Lower leg skin (tissue), 4 donors: ENCODE data around the gene SLC9A9. TPM values are rescaled to one million over a fixed set of nuclear protein-coding genes. Genes with fewer than 3 reads are reported as not detected.

Source experiments
- DNase-seq, 2 donors: peaks; one replicate each; pipeline ENCODE4 v3.0.0-alpha.2; 2019; ENCODE audit warnings: low spot score in 2 of 2
- H3K4me3 ChIP-seq: fragments of 200-600 bp; sonication (generic); 2 replicates; pipeline ENCODE4 v1.5.1; 2017; ENCODE audit warnings: mild to moderate bottlenecking, low read depth; ENCODE audit not compliant: poor library complexity, severe bottlenecking
- POLR2A ChIP-seq, 2 donors: fragments of 450-650 bp; IDR thresholded peaks; one replicate each; pipeline ENCODE4 v1.6.1; 2016 to 2017; ENCODE audit warnings: antibody characterized with exemption in 2 of 2, mild to moderate bottlenecking in 1 of 2, moderate library complexity in 1 of 2
- WGBS, 2 donors: methylation state at CpG; one replicate each; pipeline ENCODE4 v1.1.5; 2018; 5-methylcytosine and 5-hydroxymethylcytosine counted together
- intact Hi-C: fragments of 100-400 bp; cut with DNase I; formaldehyde crosslinking; loops from one replicate; pipeline ENCODE4 v1.15.0; 2023; ENCODE audit warnings: low total_unique reads
- total RNA-seq, 4 donors: library from RNA; depleted of rRNA; stranded (reverse); fragments of >200 nt; gene quantifications; one replicate each; pipeline ENCODE4 v1.1.0, GENCODE V29; 2016
- TF ChIP-seq, protein P1 (sequence below), 3 donors: fragments of 450-650 bp; IDR thresholded peaks; one replicate each; pipeline ENCODE4 v1.5.1; 2016; ENCODE audit warnings: antibody characterized with exemption in 3 of 3, mild to moderate bottlenecking in 3 of 3, moderate library complexity in 2 of 3

The SLC9A9 gene
- total RNA-seq, 4 donors from 2014 or later: 14.6 to 40.8 (median 23.7) TPM

DNA sequence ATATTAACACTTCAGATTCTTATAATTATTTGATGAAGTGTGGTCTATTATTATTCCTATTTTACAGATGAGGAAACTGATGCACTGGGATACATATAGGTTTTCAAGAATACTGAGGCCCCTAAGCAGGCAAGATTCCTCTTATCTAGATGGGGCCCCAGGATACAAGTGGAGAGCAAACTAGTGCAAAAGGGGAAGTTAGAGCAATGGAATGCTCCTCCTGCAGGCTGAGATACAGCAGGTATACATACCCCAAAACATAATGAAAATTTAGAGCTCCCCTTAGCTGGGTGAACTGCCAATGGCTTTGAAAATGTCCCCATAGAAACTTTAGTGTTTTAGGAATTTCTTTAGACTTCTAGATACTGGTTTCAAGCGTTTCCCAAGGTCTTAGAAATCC is 481.6 kb downstream of the SLC9A9 start:
- DNase-seq: no peak
- intact Hi-C loops: no loop called here
- no peak overlapping the region for H3K4me3 ChIP-seq
- WGBS, 2 donors: 82 to 88% methylated on average over 1 of the region's 1 CpG
- TF ChIP-seq, protein P1, sequence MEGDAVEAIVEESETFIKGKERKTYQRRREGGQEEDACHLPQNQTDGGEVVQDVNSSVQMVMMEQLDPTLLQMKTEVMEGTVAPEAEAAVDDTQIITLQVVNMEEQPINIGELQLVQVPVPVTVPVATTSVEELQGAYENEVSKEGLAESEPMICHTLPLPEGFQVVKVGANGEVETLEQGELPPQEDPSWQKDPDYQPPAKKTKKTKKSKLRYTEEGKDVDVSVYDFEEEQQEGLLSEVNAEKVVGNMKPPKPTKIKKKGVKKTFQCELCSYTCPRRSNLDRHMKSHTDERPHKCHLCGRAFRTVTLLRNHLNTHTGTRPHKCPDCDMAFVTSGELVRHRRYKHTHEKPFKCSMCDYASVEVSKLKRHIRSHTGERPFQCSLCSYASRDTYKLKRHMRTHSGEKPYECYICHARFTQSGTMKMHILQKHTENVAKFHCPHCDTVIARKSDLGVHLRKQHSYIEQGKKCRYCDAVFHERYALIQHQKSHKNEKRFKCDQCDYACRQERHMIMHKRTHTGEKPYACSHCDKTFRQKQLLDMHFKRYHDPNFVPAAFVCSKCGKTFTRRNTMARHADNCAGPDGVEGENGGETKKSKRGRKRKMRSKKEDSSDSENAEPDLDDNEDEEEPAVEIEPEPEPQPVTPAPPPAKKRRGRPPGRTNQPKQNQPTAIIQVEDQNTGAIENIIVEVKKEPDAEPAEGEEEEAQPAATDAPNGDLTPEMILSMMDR (IDR thresholded peaks at IDR 0.05): no peak
- no peak for TF ChIP-seq POLR2A (IDR thresholded peaks at IDR 0.05)

DNA sequence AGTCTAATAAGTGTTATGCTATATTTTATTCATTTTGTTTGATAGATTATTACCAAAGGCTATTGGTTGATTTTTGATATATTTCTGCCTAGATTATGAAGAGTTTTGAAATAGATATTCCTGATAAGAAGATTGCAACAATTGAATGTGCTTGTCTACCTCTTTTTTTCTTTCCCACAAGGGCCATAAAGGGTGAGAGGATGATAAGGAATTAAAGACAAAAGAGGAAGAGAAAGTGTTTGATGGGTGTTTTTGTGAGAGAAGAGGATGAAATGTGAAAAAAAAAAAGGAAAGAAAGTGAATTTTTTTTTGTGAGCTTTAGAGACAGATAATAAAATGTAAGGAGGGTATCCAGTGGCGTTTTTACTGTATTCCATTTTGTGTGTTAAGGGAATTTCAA is 484.3 kb downstream of the SLC9A9 start:
- intact Hi-C loops: loop anchor here (5.0 kb wide), 1 partner anchor 1958 kb away; no protein-coding TSS in a partner anchor

DNA sequence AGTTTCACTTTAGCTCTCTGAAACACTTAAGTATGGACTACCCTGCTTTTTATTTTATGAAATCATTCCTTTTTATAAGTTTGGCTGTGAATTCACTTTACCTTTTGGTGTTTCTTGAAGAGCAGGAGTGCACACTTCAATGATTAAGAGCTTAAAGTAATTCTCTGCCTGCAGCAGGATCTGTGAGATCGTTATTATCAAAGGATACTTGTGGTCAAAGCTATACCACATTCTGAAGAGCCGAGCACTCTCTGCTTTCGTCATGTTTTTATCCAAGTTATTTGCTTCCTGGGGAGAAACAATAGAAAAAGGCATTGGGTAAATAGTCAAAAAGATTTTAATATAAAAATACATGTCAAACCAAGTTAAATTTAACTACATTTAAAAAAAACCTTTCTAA is 485.0 kb downstream of the SLC9A9 start:
- no peak for DNase-seq
- TF ChIP-seq, protein P1 (IDR thresholded peaks at IDR 0.05): no peak
- TF ChIP-seq POLR2A (IDR thresholded peaks at IDR 0.05): no peak
- WGBS, 2 donors: 63 to 72% methylated on average over 3 of the region's 3 CpGs
- intact Hi-C loops: loop anchor here (5.0 kb wide), 1 partner anchor 1959 kb away; no protein-coding TSS in a partner anchor
- H3K4me3 ChIP-seq: no peak overlapping the region

More for the DNA sequence above, 484.3 kb downstream of the SLC9A9 start:
- H3K4me3 ChIP-seq: no peak overlapping the region
- WGBS, 2 donors: 95 to 98% methylated on average over 1 of the region's 1 CpG
- no peak for TF ChIP-seq POLR2A (IDR thresholded peaks at IDR 0.05)
- TF ChIP-seq, protein P1 (IDR thresholded peaks at IDR 0.05): no peak
- DNase-seq: no peak

DNA sequence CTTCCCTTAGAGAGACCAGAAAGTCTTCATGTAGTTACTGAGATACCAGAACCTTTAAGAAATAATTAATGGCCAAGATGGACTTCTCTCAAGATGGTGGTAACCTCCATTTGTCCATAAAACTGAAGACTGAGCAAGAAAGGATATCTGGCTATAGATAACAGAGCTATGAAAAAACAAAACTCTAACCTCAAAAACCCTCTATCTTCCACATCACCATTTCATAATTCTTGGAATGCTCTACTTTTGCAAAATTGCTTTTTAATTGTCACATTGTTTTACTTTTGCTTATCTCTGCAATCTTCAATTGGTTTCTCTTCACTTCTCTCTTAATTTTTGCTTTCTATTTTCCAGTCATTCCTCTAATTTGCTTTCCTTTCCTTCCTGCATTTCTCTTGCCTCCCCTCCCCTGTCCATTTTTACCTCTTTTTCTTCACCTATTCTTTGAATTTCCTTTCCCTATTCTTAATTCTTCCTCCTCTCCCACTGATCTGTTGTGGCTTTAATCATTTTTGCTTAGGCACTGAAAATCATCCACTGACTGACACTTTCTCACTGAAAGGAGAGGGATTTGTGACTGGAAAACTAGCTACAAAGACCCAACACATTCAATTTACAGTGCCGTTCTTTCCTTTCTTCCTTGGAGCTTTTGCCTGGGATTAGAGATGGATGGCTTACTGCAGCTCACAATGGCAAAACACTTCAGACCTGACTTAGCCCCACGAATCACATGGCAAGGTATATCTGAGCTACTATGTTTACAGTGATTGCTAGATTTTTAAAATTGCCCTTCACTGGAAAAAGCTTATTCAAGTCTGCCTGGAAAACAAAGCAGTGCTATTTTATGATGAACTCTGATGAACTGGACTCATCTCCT is 485.9 kb downstream of the SLC9A9 start:
- no peak for DNase-seq
- TF ChIP-seq POLR2A (IDR thresholded peaks at IDR 0.05): no peak
- TF ChIP-seq, protein P1 (IDR thresholded peaks at IDR 0.05): no peak
- 84 to 96% methylated on average over 2 of the region's 2 CpGs for WGBS, 2 donors
- intact Hi-C loops: loop anchor here (5.0 kb wide), 1 partner anchor 1960 kb away; no protein-coding TSS in a partner anchor
- no peak overlapping the region for H3K4me3 ChIP-seq

DNA sequence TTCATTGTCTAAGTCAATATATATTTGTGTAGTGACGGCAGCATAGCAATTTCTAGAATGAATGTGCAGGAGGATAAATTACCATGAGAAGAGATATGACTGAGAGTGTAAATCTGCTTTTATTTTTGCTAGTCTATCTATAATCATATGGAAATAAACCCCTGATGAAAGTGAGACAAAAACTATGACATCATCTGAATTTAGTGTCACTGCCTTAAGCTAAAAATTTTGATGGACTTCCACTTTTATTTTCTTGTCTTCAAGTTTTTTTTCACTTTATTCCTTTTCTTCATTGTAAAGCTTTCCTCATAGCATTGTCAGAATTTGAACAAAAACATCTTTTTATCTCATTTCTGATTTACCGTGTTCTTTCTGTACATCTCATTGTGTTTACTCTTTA is 486.7 kb downstream of the SLC9A9 start:
- intact Hi-C loops: loop anchor here (5.0 kb wide), 1 partner anchor 1961 kb away; no protein-coding TSS in a partner anchor

More for the DNA sequence above, 486.7 kb downstream of the SLC9A9 start:
- WGBS, 2 donors: 96 to 100% methylated on average over 2 of the region's 2 CpGs
- H3K4me3 ChIP-seq: no peak overlapping the region
- no peak for DNase-seq
- TF ChIP-seq, protein P1 (IDR thresholded peaks at IDR 0.05): no peak
- no peak for TF ChIP-seq POLR2A (IDR thresholded peaks at IDR 0.05)
